Gastrocnemius medialis (tissue), 4 donors: ENCODE measurements around the gene NHLRC3.

Experiments
- CTCF ChIP-seq, 5 experiments: fragments of 450-650 bp in 3 of 5; fragments of 200-600 bp in 2 of 5; sonication (generic) in 2 of 5; IDR thresholded peaks in 4 of 5; conservative IDR thresholded peaks in 1 of 5; 1 replicate in 4 of 5; 2 replicates in 1 of 5; pipeline ENCODE4 v1.5.1; 2016 to 2019; ENCODE audit warnings: antibody characterized with exemption in 5 of 5, mild to moderate bottlenecking in 3 of 5, moderate library complexity in 3 of 5
- POLR2A ChIP-seq, 2 donors: fragments of 450-650 bp; IDR thresholded peaks; one replicate each; pipeline ENCODE4 v1.6.1; 2017; ENCODE audit warnings: antibody characterized with exemption in 2 of 2, mild to moderate bottlenecking in 2 of 2, moderate library complexity in 2 of 2

- TF ChIP-seq CTCF (IDR thresholded peaks at IDR 0.05 in 4 of 5, conservative IDR thresholded peaks at IDR 0.05 in 1 of 5): no peak
- no peak for TF ChIP-seq POLR2A (IDR thresholded peaks at IDR 0.05)
Measured at GRCh38 chr13:39058040-39058439, 19.8 kb downstream of the NHLRC3 start.
